Right atrium auricular region (tissue), 2 donors: ENCODE measurements around the gene RAD17. TPM values are rescaled to one million over a fixed set of nuclear protein-coding genes. Genes with fewer than 3 reads are reported as not detected.
"Not testable (repeated sequence)": the region's sequence is repeated elsewhere in the genome, so short reads cannot be mapped to it uniquely, and the experiment has no call there.

Experiments
- DNase-seq: peaks from one replicate; pipeline ENCODE4 v3.0.0-alpha.2; 2019; ENCODE audit warnings: low spot score
- H3K27ac ChIP-seq, 2 donors: fragments of 200-600 bp; sonication (generic); 1 replicate in 1 of 2; 2 replicates in 1 of 2; pipeline ENCODE4 v1.5.1; 2016 to 2019
- H3K27me3 ChIP-seq, 2 donors: fragments of 200-600 bp; sonication (generic); one replicate each; pipeline versions ENCODE4 v1.5.1 to v1.6.0; 2017 to 2019
- H3K36me3 ChIP-seq: fragments of 200-600 bp; sonication (generic); one replicate; pipeline ENCODE4 v1.5.1; 2016
- H3K4me1 ChIP-seq, 2 donors: fragments of 200-600 bp; sonication (generic); one replicate each; pipeline versions ENCODE4 v1.5.1 to v1.6.0; 2017 to 2019
- H3K4me3 ChIP-seq, 2 donors: fragments of 200-600 bp; sonication (generic); 1 replicate in 1 of 2; 2 replicates in 1 of 2; pipeline ENCODE4 v1.5.1; 2017 to 2019; ENCODE audit warnings: mild to moderate bottlenecking in 1 of 2, moderate library complexity in 1 of 2
- H3K9me3 ChIP-seq, 2 donors: fragments of 200-600 bp; sonication (generic); one replicate each; pipeline ENCODE4 v1.5.1; 2019
- total RNA-seq, 2 donors: library from RNA; depleted of rRNA; stranded (reverse); fragments of >200 nt; gene quantifications; one replicate each; pipeline ENCODE4 v1.1.0, GENCODE V29; 2016
- TF ChIP-seq, protein P1 (sequence below), 2 donors: fragments of 200-600 bp; sonication (generic); IDR thresholded peaks; one replicate each; pipeline ENCODE4 v1.5.1; 2019; ENCODE audit warnings: antibody characterized with exemption in 2 of 2

The RAD17 gene
- total RNA-seq, 2 donors from 2014 or later = 9.3 to 17.9 TPM

DNA sequence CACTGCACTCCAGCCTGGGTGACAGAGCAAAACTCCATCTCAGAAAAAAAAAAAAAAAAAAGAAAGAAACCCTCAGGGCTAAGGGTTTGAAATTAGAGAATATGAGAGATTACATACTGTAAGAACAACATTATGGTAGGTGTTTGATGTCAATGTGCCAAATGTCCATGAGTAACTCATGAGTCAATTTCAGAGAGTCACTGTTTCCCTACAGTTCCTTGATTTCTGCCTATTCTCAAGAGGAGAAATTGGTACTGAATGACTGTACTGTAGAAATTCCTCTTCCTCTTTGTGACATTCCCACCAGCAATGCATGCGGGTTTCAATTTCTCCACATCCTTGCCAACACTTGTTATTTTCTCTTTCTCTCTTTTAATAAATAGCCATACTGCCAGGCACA lies 80.5 kb downstream of the RAD17 start:
- H3K9me3 ChIP-seq = no peaks in the 10 kb centered on the region
- H3K36me3 ChIP-seq = no peaks in the 10 kb centered on the region
- no peak overlapping the region for H3K4me3 ChIP-seq
- no peaks in the 10 kb centered on the region for H3K27me3 ChIP-seq
- no peak overlapping the region for H3K27ac ChIP-seq
- TF ChIP-seq, protein P1, sequence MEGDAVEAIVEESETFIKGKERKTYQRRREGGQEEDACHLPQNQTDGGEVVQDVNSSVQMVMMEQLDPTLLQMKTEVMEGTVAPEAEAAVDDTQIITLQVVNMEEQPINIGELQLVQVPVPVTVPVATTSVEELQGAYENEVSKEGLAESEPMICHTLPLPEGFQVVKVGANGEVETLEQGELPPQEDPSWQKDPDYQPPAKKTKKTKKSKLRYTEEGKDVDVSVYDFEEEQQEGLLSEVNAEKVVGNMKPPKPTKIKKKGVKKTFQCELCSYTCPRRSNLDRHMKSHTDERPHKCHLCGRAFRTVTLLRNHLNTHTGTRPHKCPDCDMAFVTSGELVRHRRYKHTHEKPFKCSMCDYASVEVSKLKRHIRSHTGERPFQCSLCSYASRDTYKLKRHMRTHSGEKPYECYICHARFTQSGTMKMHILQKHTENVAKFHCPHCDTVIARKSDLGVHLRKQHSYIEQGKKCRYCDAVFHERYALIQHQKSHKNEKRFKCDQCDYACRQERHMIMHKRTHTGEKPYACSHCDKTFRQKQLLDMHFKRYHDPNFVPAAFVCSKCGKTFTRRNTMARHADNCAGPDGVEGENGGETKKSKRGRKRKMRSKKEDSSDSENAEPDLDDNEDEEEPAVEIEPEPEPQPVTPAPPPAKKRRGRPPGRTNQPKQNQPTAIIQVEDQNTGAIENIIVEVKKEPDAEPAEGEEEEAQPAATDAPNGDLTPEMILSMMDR (IDR thresholded peaks at IDR 0.05) = no peak
- no peaks in the 10 kb centered on the region for H3K4me1 ChIP-seq
- no peak for DNase-seq

DNA sequence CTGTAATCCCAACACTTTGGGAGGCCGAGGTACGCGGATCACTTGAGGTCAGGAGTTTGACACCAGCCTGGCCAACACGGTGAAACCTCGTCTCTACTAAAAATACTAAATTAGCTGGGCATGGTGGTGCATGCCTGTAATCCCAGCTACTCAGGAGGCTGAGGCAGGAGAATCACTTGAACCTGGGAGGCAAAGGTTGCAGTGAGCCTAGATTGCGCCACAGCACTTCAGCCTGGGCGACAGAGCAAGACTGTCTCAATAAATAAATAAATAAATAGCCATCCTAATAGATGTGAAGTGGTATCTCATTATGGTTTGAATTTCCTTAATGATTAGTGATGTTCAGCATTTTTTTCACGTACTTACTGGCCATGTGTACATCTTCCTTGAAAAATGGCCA lies 80.9 kb downstream of the RAD17 start:
- H3K27ac ChIP-seq, H3K36me3 ChIP-seq, H3K27me3 ChIP-seq, H3K9me3 ChIP-seq, H3K4me3 ChIP-seq, H3K4me1 ChIP-seq, DNase-seq: not testable (repeated sequence)

DNA sequence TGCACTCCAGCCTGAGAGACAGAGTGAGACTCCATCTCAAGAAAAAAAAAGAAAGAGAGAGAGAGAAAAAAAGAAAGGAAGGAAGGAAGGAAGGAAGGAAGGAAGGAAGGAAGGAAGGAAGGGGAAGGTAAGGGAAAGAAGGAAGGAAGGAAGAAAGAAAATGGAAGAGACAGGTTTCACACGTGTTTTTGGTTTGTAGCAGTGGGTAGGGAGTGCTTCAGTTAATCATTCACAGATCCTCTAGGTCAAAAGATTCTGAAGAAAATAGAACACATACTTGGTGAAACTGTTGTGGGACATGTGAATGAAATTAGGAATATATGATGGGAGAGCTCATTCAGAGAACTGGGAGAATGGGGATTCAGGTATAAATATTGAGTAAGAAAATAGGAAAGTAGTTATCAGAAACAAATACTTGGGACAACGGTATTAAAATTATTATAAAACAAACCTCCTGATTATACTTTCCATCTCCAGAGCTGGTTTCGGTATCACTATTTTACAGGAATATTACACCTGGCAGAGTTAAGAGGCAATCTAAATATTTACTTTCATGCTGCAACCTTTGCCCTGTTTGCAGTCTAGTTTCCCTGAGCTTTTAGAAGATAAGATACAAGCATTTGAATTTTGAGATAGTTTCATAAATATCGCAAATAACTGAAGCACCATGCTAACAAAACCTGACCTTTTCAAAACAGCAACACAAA lies 82.5 kb downstream of the RAD17 start:
- Histone ChIP-seq H3K27me3 (no peaks in the 10 kb centered on the region), H3K36me3 (no peaks in the 10 kb centered on the region), H3K9me3 (no peaks in the 10 kb centered on the region), H3K4me1 (no peaks in the 10 kb centered on the region), H3K27ac (no peak overlapping the region), H3K4me3 (no peak overlapping the region)
- DNase-seq = no peak
- TF ChIP-seq, protein P1 (IDR thresholded peaks at IDR 0.05) = no peak

DNA sequence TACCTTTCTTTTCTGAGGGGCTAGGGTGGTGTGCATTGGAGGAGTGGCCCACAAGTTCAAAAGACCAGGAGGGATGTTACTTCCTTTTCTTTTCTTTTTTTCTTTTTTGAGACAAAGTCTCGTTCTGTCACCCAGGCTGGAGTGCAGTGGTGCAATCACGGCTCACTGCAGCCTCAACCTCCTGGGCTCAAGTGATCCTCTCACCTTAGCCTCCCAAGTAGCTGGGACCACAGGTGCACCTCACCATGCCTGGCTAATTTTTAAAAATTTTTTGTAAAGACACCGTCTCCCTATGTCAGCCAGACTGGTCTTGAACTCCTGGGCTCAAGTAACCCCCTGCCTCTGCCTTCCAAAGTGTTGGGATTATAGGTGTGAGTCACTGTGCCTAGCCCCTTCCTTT lies 83.9 kb downstream of the RAD17 start:
- not testable (repeated sequence) for H3K9me3 ChIP-seq, H3K27ac ChIP-seq, H3K4me3 ChIP-seq, DNase-seq, H3K27me3 ChIP-seq, H3K4me1 ChIP-seq, H3K36me3 ChIP-seq

DNA sequence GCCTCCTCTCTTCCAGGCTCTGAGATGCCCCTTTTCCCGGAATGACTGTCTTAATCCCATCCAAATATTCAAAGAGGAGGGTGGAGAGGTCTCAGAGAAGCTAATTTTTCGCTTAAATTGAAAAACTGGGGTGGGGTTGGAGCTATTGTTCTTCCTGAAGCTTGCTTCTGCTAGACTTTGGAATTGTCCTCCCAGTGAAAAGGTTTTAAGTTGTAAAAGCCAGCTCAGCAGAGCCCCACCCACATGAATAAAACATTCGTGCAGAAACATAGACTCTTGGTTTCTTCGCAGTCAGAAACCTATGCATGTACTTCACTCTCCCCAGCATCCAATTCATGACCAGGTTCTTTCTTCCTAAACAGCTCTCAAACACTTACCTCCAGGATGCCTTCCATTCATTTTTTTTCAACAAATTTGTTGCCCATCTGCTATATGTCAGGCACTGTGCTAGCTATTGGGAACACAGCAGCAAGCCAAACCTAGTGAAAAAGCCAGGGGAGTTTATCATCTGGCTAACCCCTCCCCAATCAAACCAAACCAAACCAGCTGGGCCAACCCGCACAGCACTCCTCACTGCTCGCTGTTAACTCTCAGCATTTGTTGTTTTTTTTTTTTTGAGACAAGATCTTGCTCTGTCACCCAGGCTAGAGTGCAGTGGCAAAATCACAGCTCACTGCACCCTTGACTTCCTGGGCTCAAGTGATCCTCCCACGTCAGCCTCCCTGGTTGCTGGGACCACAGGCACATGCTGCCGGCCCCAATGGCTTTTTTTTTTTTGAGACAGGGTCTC lies 85.0 kb downstream of the RAD17 start:
- H3K4me1 ChIP-seq = no peaks in the 10 kb centered on the region
- no peaks in the 10 kb centered on the region for H3K36me3 ChIP-seq
- DNase-seq = no peak
- H3K4me3 ChIP-seq = no peak overlapping the region
- TF ChIP-seq, protein P1 (IDR thresholded peaks at IDR 0.05) = no peak
- no peaks in the 10 kb centered on the region for H3K9me3 ChIP-seq
- H3K27ac ChIP-seq = no peak overlapping the region
- H3K27me3 ChIP-seq = no peaks in the 10 kb centered on the region

DNA sequence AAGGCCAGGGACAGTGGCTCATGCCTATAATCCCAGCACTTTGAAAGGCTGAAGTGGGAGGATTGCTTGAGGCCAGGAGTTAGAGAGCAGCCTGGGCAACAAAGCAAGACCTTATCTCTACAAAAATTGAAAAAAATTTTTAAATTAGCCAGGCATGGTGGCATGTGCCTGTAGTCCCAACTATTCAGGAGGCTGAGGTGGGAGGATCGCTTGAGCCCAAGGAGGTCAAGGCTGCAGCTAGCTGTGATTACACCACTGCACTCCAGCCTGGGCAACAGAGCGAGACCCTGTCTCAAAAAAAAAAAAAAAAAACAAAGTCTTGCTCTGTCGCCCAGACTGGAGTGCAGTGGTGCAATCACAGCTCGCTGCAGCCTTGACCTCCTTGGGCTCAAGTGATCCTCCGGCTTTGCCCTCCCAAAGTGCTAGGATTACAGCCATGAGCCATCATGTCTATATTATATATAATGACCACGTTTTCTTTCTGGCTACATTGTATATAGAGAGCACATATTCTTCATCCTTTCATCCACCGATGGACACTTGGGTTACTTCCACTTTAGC lies 85.9 kb downstream of the RAD17 start:
- H3K4me1 ChIP-seq, H3K9me3 ChIP-seq, H3K27ac ChIP-seq, DNase-seq, H3K27me3 ChIP-seq, H3K36me3 ChIP-seq, H3K4me3 ChIP-seq: not testable (repeated sequence)

DNA sequence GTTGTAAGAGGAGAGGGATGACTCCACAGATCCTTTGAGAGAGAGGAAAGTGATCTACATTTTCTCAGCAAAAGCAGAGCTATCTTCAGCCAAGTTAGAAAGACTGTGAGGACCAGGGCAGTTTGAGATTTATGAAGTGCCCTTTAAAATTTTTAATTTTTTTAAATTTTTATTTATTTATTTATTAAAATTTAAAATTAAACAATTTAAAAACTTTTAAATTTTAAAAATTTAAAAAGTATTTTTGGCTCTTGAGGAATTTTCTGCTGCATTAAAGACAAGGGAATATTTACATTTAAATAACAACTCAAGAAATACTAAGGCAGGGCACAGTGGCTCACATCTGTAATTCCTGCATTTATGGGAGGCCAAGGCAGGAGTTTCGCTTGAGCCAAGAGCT lies 92.6 kb downstream of the RAD17 start:
- Histone ChIP-seq H3K4me3 (no peak overlapping the region), H3K27me3 (no peaks in the 10 kb centered on the region), H3K9me3 (no peaks in the 10 kb centered on the region), H3K4me1 (no peaks in the 10 kb centered on the region), H3K36me3 (no peaks in the 10 kb centered on the region), H3K27ac (no peak overlapping the region)
- DNase-seq = no peak
- TF ChIP-seq, protein P1 (IDR thresholded peaks at IDR 0.05) = no peak

Other genes starting within 250 kb of the RAD17 start
- gene CCNB1, start 202.7 kb upstream of the RAD17 start, total RNA-seq = 1 to 10 TPM; 1.2 to 5.6 TPM
- gene CENPH, start 180.2 kb upstream of the RAD17 start, total RNA-seq = 1 to 10 TPM; 1.3 to 2.0 TPM
- 10 to 100 TPM in 1 of 2 donors, 1 to 10 TPM in 1; 9.2 to 11.3 TPM for gene CDK7, start 134.9 kb upstream of the RAD17 start, total RNA-seq
- gene CCDC125, start 37.0 kb upstream of the RAD17 start, total RNA-seq = 1 to 10 TPM; 2.7 to 2.8 TPM
- 10 to 100 TPM; 14.5 to 15.7 TPM for gene AK6, start 298 bp upstream of the RAD17 start, total RNA-seq
- 10 to 100 TPM; 35.2 to 41.5 TPM for gene TAF9, start 298 bp upstream of the RAD17 start, total RNA-seq
- 1 to 10 TPM; 1.6 to 2.3 TPM for gene MARVELD2, start 45.3 kb downstream of the RAD17 start, total RNA-seq
- 1 to 10 TPM; 2.7 to 3.2 TPM for gene OCLN, start 123.0 kb downstream of the RAD17 start, total RNA-seq
- 10 to 100 TPM; 11.0 to 12.9 TPM for gene GTF2H2C, start 190.4 kb downstream of the RAD17 start, total RNA-seq